ENCODE data around the gene SPATA22. TPM values are rescaled to one million over a fixed set of nuclear protein-coding genes. Genes with fewer than 3 reads are reported as not detected.
"Not testable (repeated sequence)": the region's sequence is repeated elsewhere in the genome, so short reads cannot be mapped to it uniquely, and the experiment has no call there.

SPATA22 gene
- under 1 TPM; 0.24 to 0.28 TPM for total RNA-seq
- long read RNA-seq, donor 1, partial matches to known transcripts, result 0 of 1 reads
- long read RNA-seq, donor 1, other reads (novel, unspliced or antisense), result 1 of 1 reads
- long read RNA-seq, donor 2, partial matches to known transcripts, result 0 of 1 reads
- long read RNA-seq, donor 2, other reads (novel, unspliced or antisense), result 1 of 1 reads

GRCh38 chr17:3471599-3471998, at the start of gene SPATA22:
Gene SPATA22, minus strand, starts transcription at chr17:3471819. Its CDS starts 2,494 bp downstream, at chr17:3469325.
- DNase-seq (ENCODE audit: low spot score), result no peak
- intact Hi-C loops (cut with DNase I), result no loop called here

DNA sequence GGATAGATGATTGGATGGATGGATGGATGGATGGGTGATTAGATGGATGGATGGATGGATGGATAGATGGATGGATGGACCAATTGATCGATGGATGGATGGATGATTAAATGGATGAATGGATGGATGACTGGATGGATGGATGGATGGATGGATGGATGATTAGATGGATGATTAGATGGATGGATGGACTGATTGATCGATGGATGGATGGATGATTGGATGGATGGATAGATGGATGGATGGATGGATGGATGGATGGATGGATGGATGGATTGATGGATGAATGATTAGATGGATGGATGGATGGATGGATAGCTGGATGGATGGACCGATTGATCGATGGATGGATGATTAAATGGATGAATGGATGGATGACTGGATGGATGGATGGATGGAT, 47.9 kb upstream of the SPATA22 start:
- intact Hi-C loops (cut with DNase I); DNase-seq (ENCODE audit: low spot score): not testable (repeated sequence)

DNA sequence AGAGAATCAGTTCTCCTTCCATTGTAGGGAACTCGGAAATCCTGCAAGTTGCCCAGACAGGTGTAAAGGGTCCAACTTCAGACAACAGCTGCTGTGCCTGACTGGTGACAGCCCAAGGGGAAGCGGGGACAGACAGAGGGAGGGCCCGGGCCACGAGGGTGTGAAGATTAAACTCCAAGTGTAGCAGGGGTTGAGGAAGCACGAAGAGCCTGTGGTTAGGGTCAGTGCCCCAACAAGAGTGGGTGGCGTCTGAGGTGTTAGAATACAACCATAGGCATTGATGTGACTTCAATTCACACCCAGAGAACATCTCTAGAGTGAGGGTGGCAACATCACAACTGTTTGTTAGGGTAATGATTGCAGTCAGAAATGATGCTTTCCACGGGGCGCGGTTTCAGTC, 43.3 kb upstream of the SPATA22 start:
- intact Hi-C loops (cut with DNase I), result no loop called here
- no peak for DNase-seq (ENCODE audit: low spot score)

- DNase-seq (ENCODE audit: low spot score); intact Hi-C loops (cut with DNase I): not testable (repeated sequence)
Observed at GRCh38 chr17:3514167-3514566, 42.5 kb upstream of the SPATA22 start.

GRCh38 chr17:3513305-3514035, 41.9 kb upstream of the SPATA22 start:
- intact Hi-C loops (cut with DNase I), result no loop called here
- no peak for DNase-seq (ENCODE audit: low spot score)

- peak; percentile 88 for DNase-seq (ENCODE audit: low spot score)
- intact Hi-C loops (cut with DNase I), result no loop called here
Observed at GRCh38 chr17:3512505-3513171, 41.0 kb upstream of the SPATA22 start.

DNA sequence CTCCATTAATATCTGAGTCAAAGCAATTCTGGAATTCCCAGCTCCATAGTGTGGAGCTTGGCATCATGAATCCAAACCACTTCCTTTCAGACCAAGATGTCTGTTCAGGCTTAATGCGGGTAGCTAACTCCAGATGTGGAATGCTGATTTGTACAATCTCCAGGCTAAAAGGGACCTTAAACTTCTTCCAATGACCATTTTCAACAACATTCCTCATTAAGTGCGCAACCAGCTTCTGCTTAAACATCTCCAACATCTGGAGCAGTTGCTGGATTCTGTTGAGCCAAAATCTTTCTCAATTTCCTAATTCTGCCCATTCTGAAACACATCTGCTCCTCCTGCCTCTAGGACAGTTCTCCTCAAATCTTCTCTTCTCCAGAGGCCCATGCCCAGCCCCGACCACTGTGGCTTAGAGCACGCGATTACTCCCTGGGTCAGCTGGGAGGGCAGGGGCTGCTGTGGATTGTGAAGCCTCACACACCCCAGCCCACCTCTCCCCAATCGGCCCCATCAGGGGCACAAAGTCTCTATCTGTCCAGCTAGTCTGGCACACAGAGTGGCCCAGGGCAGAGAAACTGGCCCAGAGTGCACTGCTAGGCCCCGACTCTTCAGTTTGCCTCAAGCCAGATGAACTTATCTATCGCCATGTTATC, 40.4 kb upstream of the SPATA22 start:
- intact Hi-C loops (cut with DNase I), result no loop called here
- DNase-seq (ENCODE audit: low spot score), result no peak

- intact Hi-C loops (cut with DNase I), result no loop called here
- DNase-seq (ENCODE audit: low spot score), result no peak
Observed at GRCh38 chr17:3510090-3510489, 38.5 kb upstream of the SPATA22 start.

GRCh38 chr17:3507869-3508268, 36.2 kb upstream of the SPATA22 start:
- intact Hi-C loops (cut with DNase I), result no loop called here
- DNase-seq (ENCODE audit: low spot score), result no peak

- DNase-seq (ENCODE audit: low spot score), result no peak
- intact Hi-C loops (cut with DNase I), result no loop called here
Observed at GRCh38 chr17:3507071-3507470, 35.5 kb upstream of the SPATA22 start.

- intact Hi-C loops (cut with DNase I), result no loop called here
- DNase-seq (ENCODE audit: low spot score), result no peak
Observed at GRCh38 chr17:3506054-3506453, 34.4 kb upstream of the SPATA22 start.

GRCh38 chr17:3505008-3505407, 33.4 kb upstream of the SPATA22 start:
- no peak for DNase-seq (ENCODE audit: low spot score)
- intact Hi-C loops (cut with DNase I), result loop anchor here in 1 of 2 donors (1.0 kb wide), 1 partner anchor 22 kb away; no protein-coding TSS in a partner anchor

DNA sequence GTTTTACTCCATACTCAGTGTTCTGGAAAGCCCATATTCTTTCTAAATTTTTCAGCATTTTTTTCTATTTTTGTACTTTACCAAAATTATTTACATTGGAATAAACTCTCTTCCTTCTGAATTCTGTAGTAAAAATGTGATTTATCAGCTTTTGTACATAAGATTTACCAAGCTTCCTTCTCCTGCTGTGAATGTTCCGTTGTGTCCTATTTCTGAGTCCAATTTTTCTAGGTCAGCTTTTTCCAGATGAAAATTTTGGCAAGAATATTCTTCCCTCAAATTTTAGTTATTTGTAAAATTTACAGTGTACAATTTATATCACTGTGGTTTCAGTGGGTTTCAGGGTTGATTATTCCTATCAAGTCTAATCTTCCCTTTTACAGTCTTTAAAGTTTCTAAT, 31.7 kb upstream of the SPATA22 start:
- intact Hi-C loops (cut with DNase I), result no loop called here
- no peak for DNase-seq (ENCODE audit: low spot score)

- intact Hi-C loops (cut with DNase I), result no loop called here
- DNase-seq (ENCODE audit: low spot score), result no peak
Observed at GRCh38 chr17:3502466-3502865, 30.8 kb upstream of the SPATA22 start.

GRCh38 chr17:3501344-3501743, 29.7 kb upstream of the SPATA22 start:
- intact Hi-C loops (cut with DNase I), result no loop called here
- no peak for DNase-seq (ENCODE audit: low spot score)

DNA sequence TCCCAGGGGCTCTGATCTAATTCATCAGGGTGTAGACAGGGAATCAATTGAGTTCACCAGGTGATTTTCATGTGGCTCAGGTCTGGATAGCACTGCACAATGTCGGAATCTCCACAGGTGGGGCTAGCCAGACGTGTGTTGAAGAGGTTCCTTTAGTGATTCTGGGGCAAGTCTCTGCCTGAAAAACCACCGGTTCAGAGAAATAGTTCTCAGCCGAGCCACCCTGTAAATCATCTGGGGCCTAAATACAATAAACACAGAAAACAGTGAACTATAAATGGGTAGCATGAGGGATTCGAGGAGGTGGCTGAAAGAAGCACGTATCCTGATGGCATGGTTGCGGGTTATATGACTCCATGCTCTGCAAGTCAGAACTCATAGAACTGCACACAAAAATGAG, 25.5 kb upstream of the SPATA22 start:
- intact Hi-C loops (cut with DNase I), result no loop called here
- DNase-seq (ENCODE audit: low spot score), result no peak

- intact Hi-C loops (cut with DNase I), result no loop called here
- DNase-seq (ENCODE audit: low spot score), result no peak
Observed at GRCh38 chr17:3485481-3486068, 14.0 kb upstream of the SPATA22 start.

DNA sequence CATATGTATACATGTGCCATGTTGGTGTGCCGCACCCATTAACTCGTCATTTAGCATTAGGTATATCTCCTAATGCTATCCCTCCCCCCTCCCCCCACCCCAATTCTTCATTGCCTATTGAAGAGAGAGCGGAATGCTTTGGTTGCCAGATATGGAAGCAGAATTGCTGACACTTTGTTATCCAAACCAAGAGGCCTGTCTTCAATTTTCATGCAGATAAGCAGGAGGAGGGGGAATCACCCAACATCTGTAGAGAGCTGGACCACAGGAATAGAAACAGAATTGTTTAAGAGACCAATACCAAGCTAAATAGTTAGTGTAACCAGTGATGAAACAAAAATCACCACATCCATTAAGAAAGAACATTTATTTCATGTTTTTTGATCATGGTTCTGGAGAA, 11.2 kb upstream of the SPATA22 start:
- intact Hi-C loops (cut with DNase I), result no loop called here
- no peak for DNase-seq (ENCODE audit: low spot score)

- no peak for DNase-seq (ENCODE audit: low spot score)
- intact Hi-C loops (cut with DNase I), result no loop called here
Observed at GRCh38 chr17:3479988-3480387, 8.4 kb upstream of the SPATA22 start.

Measured in posterior vena cava (tissue), 2 donors.